Activated B cell treated with CpG ODN at 0.5 μM for 24 hours (primary cell): ENCODE data around the gene PLD2. TPM values are rescaled to one million over a fixed set of nuclear protein-coding genes. Genes with fewer than 3 reads are reported as not detected.

Experiments
- ATAC-seq: fragments of 200-7000 bp; cut with Tn5 transposase; one replicate; pipeline ENCODE4 v1.10.0; 2021; ENCODE audit warnings: low read depth, mild to moderate bottlenecking, moderate library complexity
- CTCF ChIA-PET: fragments of 350-600 bp; sonication (Branson Sonifier 250); formaldehyde crosslinking; loops from one replicate; lab custom pipeline; 2021; ENCODE audit warnings: antibody characterized with exemption; lab: Charles Lee
- POLR2A ChIA-PET: fragments of 350-600 bp; sonication (Branson Sonifier 250); formaldehyde crosslinking; loops from one replicate; lab custom pipeline; 2021; ENCODE audit warnings: antibody characterized with exemption; lab: Charles Lee
- DNase-seq: peaks from one replicate; pipeline ENCODE4 v3.0.0; 2022
- H3K27ac Mint-ChIP-seq: one replicate; pipeline ENCODE4 v1.8.0; 2020; ENCODE audit warnings: mixed read lengths
- H3K27me3 Mint-ChIP-seq: one replicate; pipeline ENCODE4 v1.8.0; 2021; ENCODE audit warnings: mixed read lengths
- H3K36me3 Mint-ChIP-seq: one replicate; pipeline ENCODE4 v1.8.0; 2021; ENCODE audit warnings: low read depth, mixed read lengths
- H3K4me1 Mint-ChIP-seq: one replicate; pipeline ENCODE4 v1.8.0; 2021; ENCODE audit warnings: mixed read lengths
- H3K4me3 Mint-ChIP-seq: one replicate; pipeline ENCODE4 v1.8.0; 2020; ENCODE audit warnings: mild to moderate bottlenecking, mixed read lengths
- H3K9me3 Mint-ChIP-seq: one replicate; pipeline ENCODE4 v1.8.0; 2020; ENCODE audit warnings: mixed read lengths
- intact Hi-C: fragments of 100-400 bp; cut with micrococcal nuclease; formaldehyde crosslinking; loops from one replicate; pipeline ENCODE4 v1.15.1; 2024
- total RNA-seq: library from RNA; stranded (reverse); gene quantifications from 2 replicates; pipeline ENCODE4 v1.2.3, GENCODE V29; 2022
- TF ChIP-seq, protein P1 (sequence below): fragments of 200-600 bp; IDR thresholded peaks from one replicate; pipeline ENCODE4 v1.8.0; 2022; ENCODE audit warnings: antibody characterized with exemption, mild to moderate bottlenecking

The PLD2 gene
- total RNA-seq, 1 donor from 2014 or later: 54.3 TPM

DNA sequence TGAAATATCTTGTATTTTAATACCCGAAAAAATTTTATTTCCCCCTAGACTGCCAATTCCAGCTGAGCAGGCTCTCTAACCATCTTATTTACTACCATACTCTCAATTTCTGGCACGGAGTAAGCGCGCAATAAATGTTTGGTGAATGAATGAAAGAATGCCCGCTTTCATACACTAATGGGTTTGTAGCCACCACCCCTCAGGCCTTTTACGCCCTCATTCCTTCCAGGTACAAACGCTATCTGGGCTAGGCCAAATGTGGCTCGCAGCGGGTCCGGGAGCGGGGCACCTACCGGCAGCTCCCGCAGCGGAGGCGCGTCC lies 536 bp upstream of the PLD2 start:
- CTCF ChIA-PET: interaction anchor here (2.8 kb wide), 1 partner anchor 16 kb away, joined by 11 read pairs; no protein-coding TSS in a partner anchor
- peaks cover 19% of the 10 kb centered on the region for H3K36me3 Mint-ChIP-seq
- DNase-seq: no peak
- H3K27me3 Mint-ChIP-seq: no peaks in the 10 kb centered on the region
- intact Hi-C loops: loop anchor here (2.0 to 5.0 kb wide), 2 partner anchors 96 to 141 kb away; partner anchors contain the start of genes ARRB2 and PFN1
- POLR2A ChIA-PET: interaction anchor here (0.5 to 2.3 kb wide), 12 partner anchors 9 to 222 kb away, joined by 3 to 31 read pairs (median 3); partner anchors contain the start of genes ARRB2, C17orf107, GLTPD2 and MINK1
- no peaks in the 10 kb centered on the region for H3K9me3 Mint-ChIP-seq
- no peak for ATAC-seq
- TF ChIP-seq, protein P1, sequence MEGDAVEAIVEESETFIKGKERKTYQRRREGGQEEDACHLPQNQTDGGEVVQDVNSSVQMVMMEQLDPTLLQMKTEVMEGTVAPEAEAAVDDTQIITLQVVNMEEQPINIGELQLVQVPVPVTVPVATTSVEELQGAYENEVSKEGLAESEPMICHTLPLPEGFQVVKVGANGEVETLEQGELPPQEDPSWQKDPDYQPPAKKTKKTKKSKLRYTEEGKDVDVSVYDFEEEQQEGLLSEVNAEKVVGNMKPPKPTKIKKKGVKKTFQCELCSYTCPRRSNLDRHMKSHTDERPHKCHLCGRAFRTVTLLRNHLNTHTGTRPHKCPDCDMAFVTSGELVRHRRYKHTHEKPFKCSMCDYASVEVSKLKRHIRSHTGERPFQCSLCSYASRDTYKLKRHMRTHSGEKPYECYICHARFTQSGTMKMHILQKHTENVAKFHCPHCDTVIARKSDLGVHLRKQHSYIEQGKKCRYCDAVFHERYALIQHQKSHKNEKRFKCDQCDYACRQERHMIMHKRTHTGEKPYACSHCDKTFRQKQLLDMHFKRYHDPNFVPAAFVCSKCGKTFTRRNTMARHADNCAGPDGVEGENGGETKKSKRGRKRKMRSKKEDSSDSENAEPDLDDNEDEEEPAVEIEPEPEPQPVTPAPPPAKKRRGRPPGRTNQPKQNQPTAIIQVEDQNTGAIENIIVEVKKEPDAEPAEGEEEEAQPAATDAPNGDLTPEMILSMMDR: no peak
- peaks cover 17% of the 10 kb centered on the region for H3K4me1 Mint-ChIP-seq
- H3K27ac Mint-ChIP-seq: no peak overlapping the region
- peak overlapping the region; percentile 76 for H3K4me3 Mint-ChIP-seq

GRCh38 chr17:4807605-4808377 lies 839 bp downstream of the PLD2 start:
- Mint-ChIP-seq H3K36me3 (peaks cover 21% of the 10 kb centered on the region), H3K27ac (peak overlapping the region; percentile 56), H3K27me3 (no peaks in the 10 kb centered on the region), H3K4me1 (peaks cover 17% of the 10 kb centered on the region), H3K9me3 (no peaks in the 10 kb centered on the region), H3K4me3 (peak overlapping the region; percentile 83)
- TF ChIP-seq, protein P1: no peak
- ATAC-seq: no peak
- intact Hi-C loops: loop anchor here (1.0 to 5.0 kb wide), 5 partner anchors 11 to 140 kb away; partner anchors contain the start of genes ARRB2, PFN1 and PSMB6
- no peak for DNase-seq
- POLR2A ChIA-PET: interaction anchor here (0.6 to 2.3 kb wide), 9 partner anchors 12 to 387 kb away, joined by 3 to 31 read pairs (median 3); partner anchors contain the start of genes ARRB2, C17orf107, GLTPD2 and PELP1
- CTCF ChIA-PET: interaction anchor here (0.7 to 2.8 kb wide), 3 partner anchors 17 to 83 kb away, joined by 3 to 11 read pairs (median 3); no protein-coding TSS in a partner anchor

DNA sequence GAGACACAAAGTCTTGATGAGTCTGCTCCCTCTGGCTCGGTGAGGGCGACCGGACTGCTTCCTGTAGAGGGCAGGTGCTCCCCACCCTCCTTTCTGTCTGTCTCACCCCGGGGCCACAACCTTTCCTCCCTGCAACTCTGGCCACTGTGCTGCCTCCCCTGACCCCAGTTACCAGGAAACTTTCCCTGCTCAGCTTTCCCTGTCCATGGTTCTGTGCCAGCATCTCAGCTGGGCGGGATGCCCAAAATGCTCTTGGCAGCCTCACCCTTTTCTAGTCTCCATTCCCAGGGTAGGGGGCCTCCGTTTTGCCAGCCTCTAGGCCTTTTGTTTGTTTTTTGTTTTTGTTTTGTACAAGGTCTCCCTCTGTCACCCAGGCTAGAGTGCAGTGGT lies 1.4 kb downstream of the PLD2 start:
- no peaks in the 10 kb centered on the region for H3K9me3 Mint-ChIP-seq
- H3K27me3 Mint-ChIP-seq: no peaks in the 10 kb centered on the region
- peaks cover 21% of the 10 kb centered on the region for H3K36me3 Mint-ChIP-seq
- H3K4me3 Mint-ChIP-seq: peak overlapping the region; percentile 83
- peak overlapping the region; percentile 60 for H3K27ac Mint-ChIP-seq
- H3K4me1 Mint-ChIP-seq: peaks cover 17% of the 10 kb centered on the region
- DNase-seq: no peak
- no peak for ATAC-seq
- TF ChIP-seq, protein P1: no peak
- ChIA-PET POLR2A (interaction anchor here (0.6 to 2.3 kb wide), 4 partner anchors 12 to 209 kb away, joined by 3 to 20 read pairs (median 4); partner anchors contain the start of genes ARRB2, GLTPD2 and PSMB6), CTCF (interaction anchor here (0.7 kb wide), 2 partner anchors 18 to 82 kb away, joined by 3 read pairs; no protein-coding TSS in a partner anchor)
- intact Hi-C loops: loop anchor here (1.0 to 5.0 kb wide), 2 partner anchors 74 to 139 kb away; partner anchors contain the start of gene PFN1

DNA sequence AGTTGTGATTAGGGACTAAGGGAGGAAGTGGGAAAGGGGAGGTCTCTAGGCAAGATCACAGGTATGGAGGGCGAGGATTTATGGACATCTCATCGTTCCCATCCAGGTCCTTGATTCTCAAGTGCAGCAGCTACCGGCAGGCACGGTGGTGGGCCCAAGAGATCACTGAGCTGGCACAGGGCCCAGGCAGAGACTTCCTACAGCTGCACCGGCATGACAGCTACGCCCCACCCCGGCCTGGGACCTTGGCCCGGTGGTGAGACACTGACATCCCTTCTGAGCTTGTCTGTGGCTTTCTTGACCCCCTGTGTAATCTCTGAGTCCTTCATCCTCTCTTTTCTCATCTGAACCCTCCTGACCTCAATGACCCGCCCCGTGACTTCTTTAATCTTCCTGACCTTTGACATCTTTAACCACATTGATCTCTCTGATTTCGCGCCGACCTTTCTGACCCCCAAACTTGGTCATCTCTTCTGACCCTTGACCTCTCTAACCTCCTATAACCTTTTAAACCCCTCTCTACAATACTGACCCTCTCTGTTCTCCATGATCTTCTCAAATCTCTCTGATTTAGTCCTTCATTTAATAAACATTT lies 3.8 kb downstream of the PLD2 start:
- Mint-ChIP-seq H3K27me3 (no peaks in the 10 kb centered on the region), H3K27ac (no peak overlapping the region), H3K4me1 (peaks cover 17% of the 10 kb centered on the region), H3K36me3 (peaks cover 25% of the 10 kb centered on the region), H3K9me3 (no peaks in the 10 kb centered on the region), H3K4me3 (no peak overlapping the region)
- DNase-seq (no peak), ATAC-seq (no peak)
- intact Hi-C loops: no loop called here
- POLR2A ChIA-PET: interaction anchor here (0.6 kb wide), 1 partner anchor 98 kb away, joined by 4 read pairs; no protein-coding TSS in a partner anchor
- CTCF ChIA-PET: no interaction called here
- TF ChIP-seq, protein P1: no peak
